SU-DHL-6 (cell line): ENCODE data around the gene ACACA.

ENCODE experiments used
- H2AFZ ChIP-seq: fragments of 200-600 bp; sonication (generic); 2 replicates; pipeline ENCODE4 v1.6.1; 2014; ENCODE audit warnings: low read depth, mild to moderate bottlenecking, moderate library complexity, mixed read lengths, antibody characterized with exemption, low read length; ENCODE audit not compliant: severe bottlenecking
- H3F3A ChIP-seq: fragments of 200-600 bp; shearing (Covaris generic); 2 replicates; pipeline ENCODE4 v1.6.0; 2016; ENCODE audit warnings: antibody characterized with exemption, mild to moderate bottlenecking; ENCODE audit not compliant: insufficient read depth
- H3K27ac ChIP-seq: fragments of 200-600 bp; sonication (generic); 2 replicates; pipeline ENCODE4 v1.5.1; 2016; ENCODE audit warnings: low read depth, mild to moderate bottlenecking, low read length, moderate library complexity, mixed read lengths
- H3K27me3 ChIP-seq: fragments of 200-600 bp; sonication (generic), shearing (Covaris generic); 2 replicates; pipeline ENCODE4 v1.6.0; 2014; ENCODE audit warnings: mild to moderate bottlenecking, low read length
- H3K36me3 ChIP-seq: fragments of 200-600 bp; sonication (generic); 2 replicates; pipeline ENCODE4 v1.6.1; 2014; ENCODE audit warnings: mild to moderate bottlenecking, low read length, mixed read lengths
- H3K4me2 ChIP-seq: fragments of 300-600, 200-600 bp; shearing (Covaris generic), sonication (generic); 2 replicates; pipeline ENCODE4 v1.6.0; 2014; ENCODE audit warnings: low read length, low read depth, mild to moderate bottlenecking; ENCODE audit not compliant: poor library complexity, severe bottlenecking
- H3K4me3 ChIP-seq: fragments of 200-600 bp; sonication (generic); 2 replicates; pipeline ENCODE4 v1.5.1; 2014; ENCODE audit warnings: antibody characterized with exemption, low read length, mild to moderate bottlenecking, mixed read lengths; ENCODE audit not compliant: insufficient read depth, poor library complexity, severe bottlenecking
- H3K79me2 ChIP-seq: fragments of 200-600 bp; sonication (generic); 2 replicates; pipeline ENCODE4 v1.6.1; 2014; ENCODE audit warnings: mild to moderate bottlenecking, low read length, moderate library complexity; ENCODE audit not compliant: insufficient read depth
- H3K9ac ChIP-seq: fragments of 200-600 bp; sonication (generic); 2 replicates; pipeline ENCODE4 v1.7.0; 2014; ENCODE audit warnings: mild to moderate bottlenecking, low read length
- H3K9me2 ChIP-seq: fragments of 200-600 bp; sonication (generic); replicated peaks from 2 replicates; pipeline ENCODE4 v1.6.1; 2014; ENCODE audit warnings: low read length; ENCODE audit not compliant: insufficient read depth
- H3K9me3 ChIP-seq: fragments of 200-600 bp; sonication (generic); 2 replicates; pipeline ENCODE4 v1.6.1; 2014; ENCODE audit warnings: low read length, mixed read lengths; ENCODE audit not compliant: insufficient read depth
- H4K20me1 ChIP-seq: fragments of 200-600 bp; sonication (generic); 2 replicates; pipeline ENCODE4 v1.6.1; 2014; ENCODE audit warnings: low read depth, mild to moderate bottlenecking, antibody characterized with exemption, low read length, moderate library complexity, mixed read lengths
- CTCF ChIP-seq: fragments of 200-600 bp; sonication (generic); IDR thresholded peaks from one replicate; pipeline ENCODE4 v1.5.1; 2017; ENCODE audit warnings: antibody characterized with exemption, mild to moderate bottlenecking, low read length, moderate library complexity; ENCODE audit not compliant: insufficient read depth, poor library complexity, severe bottlenecking
- EZH2phosphoT487 ChIP-seq: fragments of 200-600 bp; sonication (generic), shearing (Covaris generic); conservative IDR thresholded peaks from 2 replicates; pipeline ENCODE4 v1.6.1; 2018; ENCODE audit warnings: mild to moderate bottlenecking, antibody characterized with exemption, low read length, moderate library complexity, mixed read lengths

Gene ACACA

GRCh38 chr17:37292429-37293139 is 114.1 kb downstream of the ACACA start:
- Histone ChIP-seq H2AFZ (no peak overlapping the region), H4K20me1 (no peaks in the 10 kb centered on the region), H3K27ac (no peak overlapping the region), H3F3A (no peaks in the 10 kb centered on the region), H3K4me2 (peak overlapping the region; percentile 23), H3K9me2 (no peaks in the 10 kb centered on the region), H3K4me3 (no peak overlapping the region), H3K27me3 (no peaks in the 10 kb centered on the region), H3K36me3 (0 out of 2 replicates have a peak, but pooled peaks cover 4% of the 10 kb centered on the region), H3K79me2 (peaks cover 28% of the 10 kb centered on the region), H3K9ac (no peak overlapping the region), H3K9me3 (no peaks in the 10 kb centered on the region)
- TF ChIP-seq CTCF (no peak), EZH2phosphoT487 (no peak)

- H3K36me3 ChIP-seq, result 0 out of 2 replicates have a peak, but pooled peaks cover 4% of the 10 kb centered on the region
- H3K27me3 ChIP-seq, result no peaks in the 10 kb centered on the region
- H3K9me2 ChIP-seq, result no peaks in the 10 kb centered on the region
- H3K4me2 ChIP-seq, result no peak overlapping the region
- H3K4me3 ChIP-seq, result no peak overlapping the region
- no peaks in the 10 kb centered on the region for H3F3A ChIP-seq
- no peak overlapping the region for H3K9ac ChIP-seq
- TF ChIP-seq CTCF (no peak), EZH2phosphoT487 (no peak)
- no peak overlapping the region for H3K27ac ChIP-seq
- no peak overlapping the region for H2AFZ ChIP-seq
- H3K79me2 ChIP-seq, result peaks cover 28% of the 10 kb centered on the region
- no peaks in the 10 kb centered on the region for H3K9me3 ChIP-seq
- H4K20me1 ChIP-seq, result no peaks in the 10 kb centered on the region
Observed at GRCh38 chr17:37291351-37291750, 115.3 kb downstream of the ACACA start.

- H3K27me3 ChIP-seq, result no peaks in the 10 kb centered on the region
- H3K9ac ChIP-seq, result no peak overlapping the region
- no peak overlapping the region for H3K4me3 ChIP-seq
- no peaks in the 10 kb centered on the region for H3K9me3 ChIP-seq
- H2AFZ ChIP-seq, result no peak overlapping the region
- no peaks in the 10 kb centered on the region for H3F3A ChIP-seq
- no peak overlapping the region for H3K27ac ChIP-seq
- H3K36me3 ChIP-seq, result peaks cover 11% of the 10 kb centered on the region; the same call in 1 of the 2 replicates
- TF ChIP-seq EZH2phosphoT487 (no peak), CTCF (no peak)
- no peaks in the 10 kb centered on the region for H3K9me2 ChIP-seq
- H3K4me2 ChIP-seq, result no peak overlapping the region
- peaks cover 3% of the 10 kb centered on the region; the same call in 1 of the 2 replicates for H3K79me2 ChIP-seq
- no peaks in the 10 kb centered on the region for H4K20me1 ChIP-seq
Observed at GRCh38 chr17:37286430-37286829, 120.2 kb downstream of the ACACA start.
